Sigmoid colon (tissue), 7 donors: ENCODE measurements around the gene CD34. TPM values are rescaled to one million over a fixed set of nuclear protein-coding genes. Genes with fewer than 3 reads are reported as not detected.
A peak's percentile ranks its signal among the peaks of the same experiment; 100 is the strongest.

Experiments used
- DNase-seq: peaks from one replicate; pipeline ENCODE4 v3.0.0-alpha.2; 2019
- H3K27ac ChIP-seq, 4 donors: fragments of 200-600 bp; sonication (generic); one replicate each; pipeline ENCODE4 v1.5.1; 2016 to 2019; ENCODE audit warnings: mild to moderate bottlenecking in 1 of 4
- H3K27me3 ChIP-seq, 3 donors: fragments of 200-600 bp; sonication (generic); one replicate each; pipeline ENCODE4 v1.5.1; 2019; ENCODE audit warnings: mild to moderate bottlenecking in 1 of 3
- H3K36me3 ChIP-seq, 4 donors: fragments of 200-600 bp; sonication (generic); one replicate each; pipeline ENCODE4 v1.5.1; 2016 to 2019
- H3K4me1 ChIP-seq, 4 donors: fragments of 200-600 bp; sonication (generic); one replicate each; pipeline ENCODE4 v1.5.1; 2017 to 2019
- H3K4me3 ChIP-seq, 4 donors: fragments of 200-600 bp; sonication (generic); one replicate each; pipeline ENCODE4 v1.5.1; 2017 to 2019; ENCODE audit warnings: mild to moderate bottlenecking in 2 of 4, moderate library complexity in 1 of 4
- H3K9me3 ChIP-seq, 4 donors: fragments of 200-600 bp in 3 of 4; sonication (generic) in 3 of 4; one replicate each; pipeline versions ENCODE4 v1.5.1 to v1.6.1; 2013 to 2019
- EP300 ChIP-seq, 4 donors: sonication (generic); formaldehyde crosslinking; IDR thresholded peaks; one replicate each; pipeline ENCODE4 v1.6.1; 2017; ENCODE audit warnings: antibody characterized with exemption in 4 of 4
- POLR2A ChIP-seq, 2 donors: fragments of 450-650 bp; IDR thresholded peaks; one replicate each; pipeline ENCODE4 v1.6.1; 2016; ENCODE audit warnings: antibody characterized with exemption in 2 of 2, mild to moderate bottlenecking in 2 of 2, moderate library complexity in 2 of 2
- POLR2AphosphoS5 ChIP-seq, 4 donors: sonication (generic); formaldehyde crosslinking; IDR thresholded peaks; one replicate each; pipeline ENCODE4 v1.6.1; 2017; ENCODE audit warnings: antibody characterized with exemption in 4 of 4
- WGBS, 2 donors: extraction: QIAGEN DNeasy Blood & Tissue Kit; methylation state at CpG; one replicate each; pipeline ENCODE4 v1.1.7; 2013; 5-methylcytosine and 5-hydroxymethylcytosine counted together
- intact Hi-C: fragments of 100-400 bp; cut with DNase I; formaldehyde crosslinking; loops from one replicate; pipeline ENCODE4 v1.15.1; 2023
- polyA plus RNA-seq, 3 donors: library from polyadenylated mRNA; stranded (reverse); fragments of 200-250 nt; gene quantifications; one replicate each; pipeline ENCODE4 v1.2.3, GENCODE V29; 2013
- total RNA-seq, 4 donors: library from RNA; depleted of rRNA; stranded (reverse); fragments of >200 nt; gene quantifications; one replicate each; pipeline ENCODE4 v1.1.0, GENCODE V29; 2016
- TF ChIP-seq, protein P1 (sequence below), 4 experiments: fragments of 450-650 bp in 3 of 4; fragments of 200-600 bp in 1 of 4; IDR thresholded peaks; one replicate each; pipeline ENCODE4 v1.5.1; 2016 to 2019; ENCODE audit warnings: antibody characterized with exemption in 4 of 4, mild to moderate bottlenecking in 3 of 4, moderate library complexity in 2 of 4
- donor health status: healthy with polysubstance abuse.
- donor health status: Bipolar disorder and iron deficiency.
- donor health status: healthy.

Gene CD34
- total and polyA plus RNA-seq, 7 donors = 1.8 to 58.7 (median 15.9) TPM

DNA sequence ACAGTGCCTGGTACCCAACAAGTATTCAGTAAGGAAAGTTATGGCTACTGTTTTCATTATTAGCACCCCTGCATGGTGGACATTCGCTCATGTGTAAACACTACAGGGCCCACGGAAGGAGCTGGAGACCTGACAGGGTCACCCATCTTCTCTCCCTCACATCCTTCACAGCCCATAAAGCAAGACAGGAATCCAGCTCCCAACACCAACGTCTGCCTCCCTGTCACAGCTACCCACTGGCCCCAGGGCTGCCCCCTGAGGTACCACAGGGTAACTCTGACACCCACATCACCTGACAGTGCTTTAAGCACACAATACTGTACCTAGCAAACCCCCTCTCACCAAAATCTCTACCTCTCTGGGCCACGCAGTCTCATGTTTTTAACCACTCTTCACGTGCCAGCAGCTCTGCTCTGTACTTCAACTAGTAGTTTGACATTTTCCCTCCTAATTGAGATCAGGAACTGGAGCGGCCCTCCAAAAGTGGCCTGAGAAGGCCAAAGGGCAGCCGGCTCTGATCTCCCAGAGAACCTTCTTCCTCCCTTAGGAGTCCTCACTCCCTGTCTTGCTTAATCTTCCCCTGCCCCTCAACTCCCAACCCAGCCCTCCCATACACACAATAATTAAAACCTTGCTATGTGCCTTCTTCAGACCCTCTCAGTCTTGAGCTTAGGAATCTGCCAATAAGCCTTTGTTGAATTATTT, 76.8 kb downstream of the CD34 start:
- no peaks in the 10 kb centered on the region for H3K36me3 ChIP-seq
- 90 to 93% methylated on average over 7 of the region's 7 CpGs for WGBS, 2 donors
- peak overlapping the region; percentile 2 to 99 (median 80) for H3K27ac ChIP-seq
- TF ChIP-seq POLR2A (IDR thresholded peaks at IDR 0.05) (no peak), POLR2AphosphoS5 (IDR thresholded peaks at IDR 0.05) (no peak), EP300 (IDR thresholded peaks at IDR 0.05) (no peak)
- TF ChIP-seq, protein P1, sequence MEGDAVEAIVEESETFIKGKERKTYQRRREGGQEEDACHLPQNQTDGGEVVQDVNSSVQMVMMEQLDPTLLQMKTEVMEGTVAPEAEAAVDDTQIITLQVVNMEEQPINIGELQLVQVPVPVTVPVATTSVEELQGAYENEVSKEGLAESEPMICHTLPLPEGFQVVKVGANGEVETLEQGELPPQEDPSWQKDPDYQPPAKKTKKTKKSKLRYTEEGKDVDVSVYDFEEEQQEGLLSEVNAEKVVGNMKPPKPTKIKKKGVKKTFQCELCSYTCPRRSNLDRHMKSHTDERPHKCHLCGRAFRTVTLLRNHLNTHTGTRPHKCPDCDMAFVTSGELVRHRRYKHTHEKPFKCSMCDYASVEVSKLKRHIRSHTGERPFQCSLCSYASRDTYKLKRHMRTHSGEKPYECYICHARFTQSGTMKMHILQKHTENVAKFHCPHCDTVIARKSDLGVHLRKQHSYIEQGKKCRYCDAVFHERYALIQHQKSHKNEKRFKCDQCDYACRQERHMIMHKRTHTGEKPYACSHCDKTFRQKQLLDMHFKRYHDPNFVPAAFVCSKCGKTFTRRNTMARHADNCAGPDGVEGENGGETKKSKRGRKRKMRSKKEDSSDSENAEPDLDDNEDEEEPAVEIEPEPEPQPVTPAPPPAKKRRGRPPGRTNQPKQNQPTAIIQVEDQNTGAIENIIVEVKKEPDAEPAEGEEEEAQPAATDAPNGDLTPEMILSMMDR (IDR thresholded peaks at IDR 0.05) = no peak
- H3K9me3 ChIP-seq = no peaks in the 10 kb centered on the region
- peaks cover 0 to 93% (median 77%) of the 10 kb centered on the region in 4 donors for H3K4me1 ChIP-seq
- no peak overlapping the region for H3K4me3 ChIP-seq
- no peaks in the 10 kb centered on the region for H3K27me3 ChIP-seq
- DNase-seq = no peak
- intact Hi-C loops = no loop called here

DNA sequence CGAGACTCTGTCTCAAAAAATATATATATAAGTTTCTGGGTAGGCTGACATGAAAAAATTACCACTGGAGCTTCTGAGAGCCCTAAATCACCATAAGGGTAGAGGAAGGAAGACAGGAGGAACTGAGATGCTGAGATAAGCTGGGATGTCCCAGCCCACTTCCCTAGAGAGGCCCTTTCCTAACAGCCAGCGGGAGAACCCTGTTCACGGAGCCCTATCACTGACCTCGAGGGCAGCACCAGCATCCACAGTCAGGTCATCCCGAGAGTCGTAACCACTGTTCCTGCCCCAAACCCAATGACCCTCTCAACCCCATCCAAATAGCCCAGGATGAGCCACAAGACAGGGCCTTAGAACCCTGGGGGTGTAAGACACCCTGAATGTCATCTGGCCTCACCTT, 77.5 kb downstream of the CD34 start:
- Histone ChIP-seq H3K4me1 (peaks cover 0 to 93% (median 76%) of the 10 kb centered on the region in 4 donors), H3K9me3 (no peaks in the 10 kb centered on the region), H3K27ac (peak overlapping the region; percentile 36 to 99 (median 80)), H3K27me3 (no peaks in the 10 kb centered on the region), H3K36me3 (no peaks in the 10 kb centered on the region), H3K4me3 (no peak overlapping the region)
- 79 to 91% methylated on average over 6 of the region's 6 CpGs for WGBS, 2 donors
- peak; percentile 55 for DNase-seq
- no peak for TF ChIP-seq POLR2AphosphoS5 (IDR thresholded peaks at IDR 0.05)
- no peak for TF ChIP-seq EP300 (IDR thresholded peaks at IDR 0.05)
- TF ChIP-seq, protein P1 (IDR thresholded peaks at IDR 0.05) = no peak
- TF ChIP-seq POLR2A (IDR thresholded peaks at IDR 0.05) = no peak
- intact Hi-C loops = no loop called here

DNA sequence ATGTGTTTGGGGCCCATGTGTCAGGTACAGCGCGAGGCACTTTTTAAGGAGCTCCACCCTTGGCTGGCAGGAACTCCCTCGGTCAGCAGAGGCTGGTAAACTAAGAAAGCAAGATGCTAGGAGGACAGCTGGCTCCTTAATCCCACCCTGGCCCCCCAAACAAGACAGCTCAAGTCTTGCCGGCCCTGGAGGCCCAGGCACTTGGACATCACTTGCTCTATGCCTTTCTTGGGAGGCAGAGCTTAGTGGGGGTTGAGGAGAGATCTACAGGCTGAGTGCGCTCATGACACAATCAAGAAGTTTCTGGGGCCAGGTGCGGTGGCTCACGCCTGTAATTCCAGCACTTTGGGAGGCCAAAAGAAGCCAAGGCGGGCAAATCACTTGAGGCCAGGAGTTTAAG, 78.1 kb downstream of the CD34 start:
- intact Hi-C loops = no loop called here
- Histone ChIP-seq H3K27ac (peak overlapping the region; percentile 62 to 99 (median 80)), H3K36me3 (no peaks in the 10 kb centered on the region), H3K27me3 (no peaks in the 10 kb centered on the region), H3K9me3 (no peaks in the 10 kb centered on the region), H3K4me1 (peaks cover 0 to 93% (median 76%) of the 10 kb centered on the region in 4 donors), H3K4me3 (no peak overlapping the region)
- TF ChIP-seq POLR2AphosphoS5 (IDR thresholded peaks at IDR 0.05) = no peak
- peak; percentile 33 for DNase-seq
- 95% methylated on average over 8 of the region's 8 CpGs for WGBS, 2 donors

DNA sequence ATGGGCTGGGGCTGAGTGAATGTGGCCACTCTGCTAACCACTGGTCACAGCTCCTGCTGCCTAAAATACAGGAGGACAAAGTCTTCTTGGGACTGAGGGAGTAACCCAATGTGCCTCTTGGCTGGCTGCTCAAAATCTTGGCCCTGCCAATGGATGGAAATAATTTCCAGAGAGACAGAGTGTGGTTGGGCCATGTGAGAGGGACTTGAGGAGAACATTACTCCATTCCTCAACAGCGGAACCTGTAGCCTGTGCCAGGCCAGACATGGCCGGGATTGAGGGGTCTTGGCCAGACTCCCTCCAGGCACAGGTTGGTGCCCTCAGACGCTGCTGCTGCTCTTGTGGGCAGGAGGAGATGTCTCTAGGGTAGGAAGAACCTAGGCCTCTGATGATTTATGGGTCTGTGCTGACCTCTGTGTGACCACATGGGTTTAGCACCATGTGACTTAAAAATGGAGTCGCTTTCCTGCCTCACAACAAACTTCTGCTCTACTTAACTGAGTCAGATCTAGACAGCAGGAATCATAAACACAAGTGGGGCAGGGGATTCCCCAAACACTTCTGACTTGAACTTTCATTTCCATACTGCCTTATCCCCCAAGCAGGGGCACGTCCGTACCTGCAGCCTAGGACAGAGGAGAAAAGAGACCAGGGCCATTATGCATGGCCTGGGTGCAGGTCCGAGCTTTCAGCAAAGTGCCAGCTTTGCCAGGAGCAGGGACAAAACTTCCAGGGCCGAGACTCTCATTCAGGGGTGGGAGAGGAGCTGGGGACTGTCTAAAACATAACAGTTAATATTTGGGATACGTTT, 79.2 kb downstream of the CD34 start:
- TF ChIP-seq POLR2AphosphoS5 (IDR thresholded peaks at IDR 0.05) (no peak), POLR2A (IDR thresholded peaks at IDR 0.05) (no peak), EP300 (IDR thresholded peaks at IDR 0.05) (no peak)
- TF ChIP-seq, protein P1 (IDR thresholded peaks at IDR 0.05) = no peak
- Histone ChIP-seq H3K4me3 (no peak overlapping the region), H3K4me1 (peaks cover 0 to 93% (median 76%) of the 10 kb centered on the region in 4 donors), H3K9me3 (no peaks in the 10 kb centered on the region), H3K36me3 (no peaks in the 10 kb centered on the region), H3K27me3 (no peaks in the 10 kb centered on the region), H3K27ac (peak overlapping the region; percentile 62 to 99 (median 80))
- peak; percentile 61 for DNase-seq
- 59 to 77% methylated on average over 9 of the region's 9 CpGs for WGBS, 2 donors
- intact Hi-C loops = no loop called here

Other genes starting within 250 kb of the CD34 start
- 100 to 1,000 TPM; 104 to 143 (median 113) TPM for gene CD46, start 159.1 kb downstream of the CD34 start, total RNA-seq
- gene CD46, start 159.1 kb downstream of the CD34 start, polyA plus RNA-seq = 10 to 100 TPM; 18.6 to 94.9 (median 34.2) TPM